NCI-H146 treated with DMSO at 0.1 percent for 48 hours (cell line): Measurements from ENCODE around the gene JMJD7.

ENCODE experiments used
- DNase-seq: peaks from one replicate; lab custom pipeline; 2025; ENCODE audit not compliant: unreplicated experiment; lab: John Stamatoyannopoulos, UW

The JMJD7 gene

DNA sequence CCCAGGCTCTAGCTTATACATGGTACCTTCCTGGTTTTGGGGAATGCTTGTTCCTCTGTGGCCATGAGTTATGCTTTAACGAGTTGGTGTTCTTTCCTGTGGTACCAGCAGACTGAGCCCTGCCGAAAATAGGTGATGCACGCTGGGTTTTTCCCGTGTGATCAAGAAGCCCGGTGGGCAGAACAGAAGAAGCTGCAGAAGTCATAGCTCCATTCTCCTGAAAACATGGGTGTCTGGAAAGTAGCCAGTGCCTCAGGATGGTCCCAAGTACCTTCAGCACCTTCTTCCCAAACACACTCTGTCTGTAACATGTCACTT, 28.4 kb upstream of the JMJD7 start:
- no peak for DNase-seq

DNA sequence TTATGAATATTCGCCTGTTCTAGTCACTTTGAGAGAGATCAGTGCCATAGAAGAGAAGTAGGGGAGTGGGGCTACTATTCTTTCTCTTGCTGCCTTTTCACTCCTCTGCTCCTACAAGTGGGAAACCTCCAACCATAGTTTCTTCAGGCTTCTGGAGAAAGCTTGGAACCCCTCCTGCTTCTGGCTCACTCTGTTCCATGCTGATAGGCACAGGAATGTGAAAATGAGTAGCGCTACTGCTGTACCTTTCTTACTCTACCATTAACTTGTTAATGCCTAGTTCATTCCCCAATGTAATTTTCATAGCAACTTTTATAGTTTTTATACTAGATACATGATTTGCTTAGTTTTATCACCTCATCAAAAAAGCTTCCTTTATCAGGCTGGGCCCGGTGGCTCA, 26.7 kb upstream of the JMJD7 start:
- no peak for DNase-seq

DNA sequence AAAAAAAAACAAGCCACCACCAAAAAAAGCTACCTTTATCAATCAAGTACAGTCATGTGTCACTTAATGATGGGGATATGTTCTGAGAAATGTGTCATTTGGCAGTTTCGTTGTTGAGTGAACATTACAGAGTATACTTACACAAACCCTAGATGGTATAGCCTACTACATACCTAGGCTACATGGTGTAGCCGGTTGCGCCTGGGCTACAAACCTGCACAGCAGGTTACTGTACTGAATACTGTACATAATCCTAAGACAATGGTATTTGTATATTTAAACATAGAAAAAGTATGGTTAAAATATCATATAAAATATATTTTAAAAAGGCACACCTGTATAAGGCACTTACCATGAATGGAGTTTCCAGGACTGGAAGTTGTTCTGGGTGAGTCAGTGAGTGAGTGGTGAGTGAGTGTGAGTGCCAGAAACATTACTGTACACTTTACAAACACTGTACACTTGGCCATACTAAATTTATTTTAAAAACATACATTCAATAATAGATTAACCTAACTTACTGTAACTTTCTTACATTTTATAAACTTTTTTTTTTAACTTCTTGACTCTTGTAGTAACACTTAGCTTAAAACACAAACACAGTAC, 25.9 kb upstream of the JMJD7 start:
- no peak for DNase-seq

DNA sequence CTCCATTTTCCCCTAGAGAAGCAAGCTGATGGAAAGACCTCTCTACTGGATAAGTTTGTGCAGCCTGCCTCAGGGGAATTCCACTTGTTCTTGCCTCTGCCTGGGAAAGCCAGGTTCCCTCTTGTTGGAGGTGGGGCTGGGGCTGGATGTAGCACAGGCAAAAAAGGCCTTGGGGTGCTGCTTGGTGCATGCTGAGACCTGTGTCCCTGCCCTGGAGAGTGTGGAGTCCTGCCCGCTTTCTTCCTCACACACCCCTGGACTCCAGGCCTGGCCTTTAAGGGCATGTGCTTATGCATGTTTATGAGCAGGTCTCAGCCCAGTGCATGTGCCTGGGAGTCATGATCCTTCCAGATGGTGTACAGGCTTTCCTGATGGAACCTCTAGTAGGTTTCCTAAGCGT, 23.5 kb upstream of the JMJD7 start:
- no peak for DNase-seq

DNA sequence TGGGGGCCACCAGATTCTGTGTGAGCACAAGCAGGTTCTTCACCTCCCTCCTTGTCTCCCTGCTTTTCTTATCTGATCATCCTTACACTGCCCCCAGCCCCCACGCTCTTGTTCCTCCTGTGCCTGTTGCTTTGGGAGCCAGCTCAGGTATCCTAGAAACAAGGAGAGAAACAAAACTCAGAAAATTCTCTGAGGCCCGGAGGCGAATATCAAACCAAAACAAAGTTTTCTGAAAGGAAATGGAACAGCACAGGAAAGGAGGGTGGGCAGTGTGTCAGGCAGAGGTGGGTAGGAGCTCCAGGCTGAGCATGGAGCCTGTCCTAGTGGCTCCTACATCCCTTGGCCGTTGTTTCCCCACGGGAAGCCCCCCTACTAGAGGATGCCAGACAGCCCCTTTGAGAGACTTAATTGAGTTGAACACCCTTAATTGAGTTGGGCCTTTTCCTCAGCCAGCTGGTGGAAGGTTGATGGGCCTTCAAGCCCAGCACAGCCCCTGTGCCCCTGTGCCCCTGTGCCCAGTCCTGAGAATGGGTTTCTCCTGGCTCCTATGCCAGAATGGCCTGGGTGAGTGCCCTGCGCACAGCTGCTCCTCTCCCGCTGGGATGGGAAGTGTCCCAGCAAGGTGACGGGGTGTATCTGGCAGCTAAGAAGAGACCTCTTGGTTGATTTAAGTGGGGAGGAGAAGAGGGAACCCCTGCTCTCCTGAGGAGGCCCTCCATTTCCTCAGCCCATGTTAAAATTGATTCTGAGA, 22.8 kb upstream of the JMJD7 start:
- no peak for DNase-seq

DNA sequence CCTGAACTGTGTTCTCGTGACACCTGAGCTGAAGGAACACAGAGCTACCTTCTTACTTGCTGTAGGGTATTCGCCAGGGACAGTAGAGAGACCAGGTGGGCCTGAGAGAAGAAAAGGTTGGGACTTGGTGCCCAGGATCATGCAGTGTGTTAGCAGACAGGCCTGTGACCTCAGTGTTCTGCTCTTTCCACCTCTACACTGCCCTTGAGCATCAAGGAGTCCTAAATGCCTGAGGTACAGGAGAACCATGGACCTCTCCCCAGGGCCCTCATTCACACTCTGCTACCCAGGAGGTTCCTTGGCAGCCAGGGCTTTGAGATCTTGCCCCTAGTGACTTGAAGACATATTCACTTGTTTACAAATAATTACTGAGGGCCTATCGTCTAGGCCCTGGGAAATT, 22.2 kb upstream of the JMJD7 start:
- no peak for DNase-seq

DNA sequence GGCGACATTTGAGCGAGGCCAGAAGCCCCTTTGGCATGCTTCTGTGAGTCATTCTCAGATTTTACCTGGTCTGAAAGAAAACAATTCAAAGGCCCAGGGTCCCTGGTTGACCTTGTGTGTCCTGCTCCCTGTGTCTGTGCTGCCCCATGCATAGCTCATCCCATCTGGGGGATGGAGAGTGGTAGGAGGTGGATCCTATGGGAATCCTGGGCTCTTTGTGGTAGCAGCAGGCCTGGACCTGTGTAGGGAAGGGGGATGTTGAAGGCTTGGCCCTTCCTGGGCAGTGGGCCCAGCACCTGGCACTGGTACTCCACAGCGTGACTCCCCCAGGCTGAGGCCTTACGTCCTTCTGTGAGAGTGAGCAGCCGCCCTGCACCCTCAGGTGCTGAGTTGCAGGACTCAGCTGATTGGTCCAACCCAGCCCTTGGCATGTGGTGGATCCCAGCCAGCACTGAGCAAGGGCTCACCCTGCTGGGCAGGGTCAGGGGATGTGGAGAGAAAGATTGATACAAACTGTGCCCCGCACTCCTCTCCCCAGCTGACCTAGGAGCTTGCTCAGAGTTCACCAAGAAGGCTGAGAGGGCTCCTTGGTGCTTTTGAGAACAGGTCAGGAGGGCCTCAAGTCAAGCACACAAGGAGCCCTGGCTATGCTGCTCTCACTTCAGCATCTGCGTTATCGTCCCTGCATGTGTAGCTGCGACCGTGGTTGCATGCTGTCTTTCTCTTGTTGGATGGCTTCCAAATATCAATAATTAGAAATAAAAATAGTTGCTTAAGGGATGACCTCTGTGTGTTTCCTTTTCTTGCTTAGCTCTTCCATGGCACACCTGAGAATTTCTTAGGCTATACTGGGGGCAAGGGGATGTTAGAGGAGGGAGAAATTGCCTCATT, 21.4 kb upstream of the JMJD7 start:
- DNase-seq: no peak

DNA sequence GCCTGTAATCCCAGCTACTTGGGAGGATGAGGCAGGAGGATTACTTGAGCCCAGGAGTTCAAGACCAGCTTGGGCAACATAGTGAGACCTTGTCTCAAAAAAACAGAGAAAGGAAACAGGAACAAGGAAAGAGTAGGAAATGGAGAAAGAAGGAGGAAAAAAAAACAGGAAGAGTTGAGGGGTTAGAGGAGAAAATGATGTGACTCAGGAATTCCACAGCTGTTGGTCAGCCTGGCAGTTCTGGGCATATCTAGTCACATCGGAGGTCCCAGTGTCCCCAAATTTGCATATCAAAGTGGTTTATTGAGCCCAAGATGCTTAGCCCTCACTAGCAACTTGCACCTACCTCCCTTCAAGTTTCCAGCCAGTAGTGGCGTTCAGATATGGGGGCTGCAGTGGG, 18.8 kb upstream of the JMJD7 start:
- DNase-seq: no peak

DNA sequence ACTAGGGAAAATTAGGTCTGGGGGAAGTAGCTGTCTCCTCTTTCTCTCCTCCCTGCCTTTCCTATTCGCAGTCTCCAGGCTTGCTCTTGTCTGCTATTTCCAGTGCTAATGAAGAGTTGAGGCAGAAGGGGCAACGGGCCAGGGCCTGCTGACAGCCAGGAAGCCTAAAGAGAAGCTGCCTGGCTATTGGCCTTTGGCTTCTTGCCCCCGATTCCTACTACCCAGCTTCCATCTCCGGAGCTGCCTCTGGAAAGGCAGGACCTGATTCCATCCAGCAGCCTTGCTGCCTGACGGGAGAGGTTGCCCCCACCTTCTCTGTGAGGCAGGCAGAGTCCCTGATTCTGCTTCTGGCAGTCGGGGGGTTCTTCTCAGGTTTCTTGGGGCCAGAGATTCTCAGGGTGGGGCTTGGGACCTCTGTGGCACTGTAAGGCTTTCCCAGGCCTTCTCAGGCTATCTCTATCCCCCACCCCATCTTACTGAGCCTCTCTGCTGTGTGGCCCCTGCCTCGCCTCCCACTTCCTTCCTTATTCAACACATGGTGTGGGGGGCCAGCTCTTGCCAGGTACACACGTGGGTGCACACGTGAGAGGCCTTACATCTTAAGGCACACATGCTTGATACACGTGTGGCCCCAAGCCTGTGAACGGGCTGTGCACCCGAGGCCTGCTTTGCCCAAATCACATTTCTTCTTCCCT, 18.2 kb upstream of the JMJD7 start:
- no peak for DNase-seq

DNA sequence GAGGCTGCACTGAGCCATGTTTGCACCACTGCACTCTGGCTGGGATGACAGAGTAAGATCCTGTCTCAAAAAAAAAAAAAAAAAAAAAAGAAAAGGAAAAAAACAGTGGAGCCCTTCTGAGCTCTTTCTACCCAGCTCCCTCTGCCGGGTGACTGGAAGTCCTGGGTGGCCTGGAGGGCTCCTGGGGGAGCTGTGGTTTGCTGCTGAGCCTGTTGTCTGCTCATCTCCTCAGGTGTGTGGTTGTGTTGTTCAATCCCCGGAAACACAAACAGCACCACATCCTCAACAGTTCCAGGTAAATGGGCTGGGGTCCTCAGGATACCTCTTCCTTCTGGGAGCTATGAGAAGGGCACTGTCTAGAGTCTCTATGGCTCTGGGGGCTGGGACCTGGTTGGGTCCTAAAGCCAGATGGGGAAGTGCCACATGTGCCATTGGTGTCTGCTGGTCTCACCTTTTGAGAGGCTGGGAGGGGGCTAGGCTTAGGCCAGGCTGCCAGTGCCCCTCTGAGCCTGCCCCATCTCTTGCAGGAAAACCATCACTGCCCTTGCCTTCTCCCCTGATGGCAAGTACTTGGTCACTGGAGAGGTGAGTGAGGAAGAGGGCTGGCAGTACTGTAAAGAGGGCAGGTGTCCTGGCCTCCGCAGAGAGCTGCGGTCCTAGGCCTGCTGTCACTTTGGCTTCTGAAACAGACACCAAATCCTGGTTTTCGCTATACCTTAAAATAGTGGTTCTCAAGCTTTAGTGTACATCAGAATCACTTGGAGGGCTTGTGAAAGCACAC, 17.1 kb upstream of the JMJD7 start:
- no peak for DNase-seq

DNA sequence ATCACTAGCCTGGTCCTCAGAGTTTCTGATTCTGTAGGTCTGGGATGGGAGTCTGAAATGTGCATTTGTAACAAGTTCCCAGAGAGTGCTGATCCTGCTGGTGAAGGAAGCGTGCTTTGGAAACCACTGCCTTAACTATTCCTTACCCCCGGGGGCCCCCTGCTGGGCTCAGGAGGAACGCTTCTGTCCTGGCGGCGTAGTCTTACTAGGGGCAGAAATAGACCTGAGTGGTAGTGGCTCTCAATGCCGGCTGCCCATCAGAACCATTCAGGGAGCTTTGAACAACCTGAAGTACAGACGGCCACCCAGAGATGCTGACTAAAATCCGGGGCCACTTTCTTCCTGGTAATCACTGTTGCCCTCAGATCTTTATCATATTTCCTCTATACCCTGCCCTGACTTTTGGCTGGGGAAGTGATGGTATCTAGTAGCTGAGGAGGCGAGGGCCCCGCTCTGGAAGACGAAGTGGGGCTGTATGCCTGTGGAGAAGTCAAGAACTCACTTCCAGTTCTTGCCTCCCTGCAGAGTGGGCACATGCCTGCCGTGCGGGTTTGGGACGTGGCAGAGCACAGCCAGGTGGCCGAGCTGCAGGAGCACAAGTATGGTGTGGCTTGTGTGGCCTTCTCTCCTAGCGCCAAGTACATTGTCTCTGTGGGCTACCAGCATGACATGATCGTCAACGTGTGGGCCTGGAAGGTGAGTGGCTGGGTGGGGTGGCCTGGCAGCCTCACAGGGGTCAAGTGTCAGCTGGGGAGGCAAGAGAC, 16.3 kb upstream of the JMJD7 start:
- DNase-seq: peak; percentile 0

DNA sequence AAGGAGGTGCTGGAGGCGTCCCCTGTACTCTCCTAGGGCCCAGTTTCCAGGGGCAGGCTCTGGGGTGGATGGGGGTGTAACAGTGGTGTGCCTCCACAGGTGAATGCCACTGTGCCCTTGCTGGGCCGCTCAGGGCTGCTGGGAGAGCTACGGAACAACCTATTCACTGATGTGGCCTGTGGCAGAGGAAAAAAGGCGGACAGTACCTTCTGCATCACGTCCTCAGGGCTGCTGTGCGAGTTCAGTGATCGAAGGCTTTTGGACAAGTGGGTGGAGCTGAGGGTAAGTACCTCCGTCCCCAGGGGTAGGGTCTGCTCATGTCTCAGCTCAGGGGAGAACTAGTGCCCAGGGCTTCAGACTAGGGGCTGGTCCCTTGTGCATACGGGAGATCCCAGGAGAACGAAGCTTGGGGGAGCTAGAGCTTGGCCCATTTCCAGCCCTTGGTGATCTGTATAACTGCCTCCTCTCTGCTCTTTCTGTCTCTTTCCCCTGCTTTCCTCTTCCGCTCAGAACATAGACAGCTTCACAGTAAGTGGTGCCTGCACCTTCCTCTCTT, 15.0 kb upstream of the JMJD7 start:
- no peak for DNase-seq

DNA sequence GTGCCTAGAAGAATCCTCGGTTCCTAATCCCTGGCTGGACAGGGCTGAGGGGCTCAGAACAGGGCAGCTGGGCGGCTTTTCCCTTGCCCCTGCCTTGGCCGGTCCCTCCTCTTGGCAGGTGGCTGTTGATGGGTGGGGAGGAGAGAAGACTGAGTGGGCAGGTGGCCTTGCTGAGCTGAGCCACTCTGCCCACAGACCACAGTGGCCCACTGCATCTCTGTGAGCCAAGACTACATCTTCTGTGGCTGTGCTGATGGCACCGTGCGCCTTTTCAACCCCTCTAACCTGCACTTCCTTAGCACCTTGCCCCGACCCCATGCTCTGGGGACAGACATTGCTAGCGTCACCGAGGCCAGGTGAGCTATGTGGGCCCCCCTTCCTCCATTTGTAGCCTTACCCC, 14.5 kb upstream of the JMJD7 start:
- no peak for DNase-seq

DNA sequence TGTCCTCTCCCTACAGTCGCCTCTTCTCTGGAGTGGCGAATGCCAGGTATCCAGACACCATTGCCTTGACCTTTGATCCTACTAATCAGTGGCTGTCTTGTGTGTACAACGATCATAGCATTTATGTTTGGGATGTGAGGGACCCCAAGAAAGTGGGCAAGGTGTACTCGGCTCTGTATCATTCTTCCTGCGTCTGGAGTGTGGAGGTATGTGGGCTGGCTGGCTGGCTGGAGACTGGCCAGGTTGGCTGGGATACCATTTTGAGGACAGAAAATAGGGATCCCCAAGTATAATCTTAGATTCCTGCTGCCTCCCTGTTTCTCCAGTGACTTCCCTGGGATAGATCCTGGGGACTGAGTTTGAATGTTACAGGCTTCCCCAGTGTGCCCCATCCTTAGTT, 13.4 kb upstream of the JMJD7 start:
- DNase-seq: no peak

DNA sequence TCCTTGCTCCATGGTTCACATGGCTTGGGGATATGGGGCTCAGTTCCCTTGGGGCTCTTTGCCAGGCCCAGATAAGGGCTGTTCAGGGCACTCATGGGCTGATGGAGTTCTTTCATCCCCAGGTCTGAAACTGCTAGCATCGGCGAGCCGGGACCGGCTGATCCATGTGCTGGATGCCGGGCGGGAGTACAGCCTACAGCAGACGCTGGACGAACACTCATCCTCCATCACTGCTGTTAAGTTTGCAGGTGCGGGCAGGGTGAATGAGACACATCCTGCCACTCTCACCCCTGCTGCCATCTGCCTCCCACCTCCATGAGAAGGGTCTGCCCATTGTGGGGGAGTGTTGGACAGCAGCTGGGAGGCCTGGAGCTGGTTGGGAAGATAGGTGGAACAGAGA, 11.1 kb upstream of the JMJD7 start:
- DNase-seq: no peak

DNA sequence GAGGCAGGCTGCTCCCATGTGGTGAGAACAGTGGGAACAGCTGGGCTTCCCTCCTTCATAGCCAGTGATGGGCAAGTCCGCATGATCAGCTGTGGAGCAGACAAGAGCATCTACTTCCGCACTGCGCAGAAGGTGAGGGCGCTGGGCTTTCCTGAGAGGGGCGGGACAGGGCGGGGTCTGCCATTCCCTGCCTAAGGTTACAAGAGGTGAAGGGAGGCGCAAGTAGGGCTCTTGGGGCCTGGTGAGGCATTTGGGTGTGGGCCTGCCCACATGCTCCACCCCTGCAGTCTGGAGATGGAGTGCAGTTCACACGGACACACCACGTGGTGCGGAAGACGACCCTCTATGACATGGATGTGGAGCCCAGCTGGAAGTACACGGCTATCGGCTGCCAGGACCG, 10.6 kb upstream of the JMJD7 start:
- DNase-seq: no peak

DNA sequence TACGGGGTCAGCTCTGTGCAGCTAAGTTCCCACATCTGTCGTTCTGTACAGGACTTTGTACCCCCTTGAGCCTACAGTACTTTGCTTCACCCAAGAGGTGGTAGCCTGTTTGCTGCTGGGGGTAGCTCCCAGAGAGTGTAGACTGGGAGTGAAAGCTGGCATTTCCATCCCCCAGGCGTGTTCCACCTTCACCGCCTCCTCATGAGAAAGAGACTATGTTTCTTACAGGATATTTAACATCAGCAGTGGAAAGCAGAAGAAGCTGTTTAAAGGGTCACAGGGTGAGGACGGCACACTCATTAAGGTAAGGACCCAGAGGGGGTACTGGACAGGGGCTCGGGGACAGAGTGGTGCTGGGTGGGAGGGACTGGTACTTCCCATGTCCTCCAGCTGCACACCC, 10.1 kb upstream of the JMJD7 start:
- DNase-seq: no peak

DNA sequence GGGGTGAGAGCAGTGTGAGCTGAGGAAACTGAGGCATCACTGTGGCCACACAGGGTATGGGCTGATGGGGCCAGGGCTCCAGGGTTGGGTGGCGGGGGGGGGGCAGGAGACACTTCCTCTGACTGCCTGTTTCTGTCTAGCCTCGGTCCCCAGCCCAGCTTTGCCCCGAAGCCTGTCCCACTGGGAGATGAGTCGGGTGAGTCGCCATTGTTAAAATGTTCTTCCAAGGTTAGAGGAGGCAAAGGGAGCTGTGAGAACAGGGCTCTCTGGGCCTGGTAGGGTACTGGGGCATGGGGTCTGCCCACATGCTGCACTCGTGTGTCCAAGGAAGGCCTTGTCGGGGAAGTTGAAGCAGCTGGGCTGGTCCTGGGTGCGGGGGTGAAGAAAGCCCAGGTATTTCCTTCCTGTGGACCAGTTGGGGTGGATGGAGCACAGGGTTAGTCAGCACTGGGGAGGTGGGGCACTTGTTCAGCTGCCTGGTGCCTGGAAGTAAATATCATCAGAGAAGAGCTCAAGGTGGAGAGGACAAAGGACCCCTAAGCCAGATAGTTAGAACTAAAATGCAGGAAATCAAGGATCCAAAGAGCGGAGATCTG, 8.3 kb upstream of the JMJD7 start:
- DNase-seq: no peak

DNA sequence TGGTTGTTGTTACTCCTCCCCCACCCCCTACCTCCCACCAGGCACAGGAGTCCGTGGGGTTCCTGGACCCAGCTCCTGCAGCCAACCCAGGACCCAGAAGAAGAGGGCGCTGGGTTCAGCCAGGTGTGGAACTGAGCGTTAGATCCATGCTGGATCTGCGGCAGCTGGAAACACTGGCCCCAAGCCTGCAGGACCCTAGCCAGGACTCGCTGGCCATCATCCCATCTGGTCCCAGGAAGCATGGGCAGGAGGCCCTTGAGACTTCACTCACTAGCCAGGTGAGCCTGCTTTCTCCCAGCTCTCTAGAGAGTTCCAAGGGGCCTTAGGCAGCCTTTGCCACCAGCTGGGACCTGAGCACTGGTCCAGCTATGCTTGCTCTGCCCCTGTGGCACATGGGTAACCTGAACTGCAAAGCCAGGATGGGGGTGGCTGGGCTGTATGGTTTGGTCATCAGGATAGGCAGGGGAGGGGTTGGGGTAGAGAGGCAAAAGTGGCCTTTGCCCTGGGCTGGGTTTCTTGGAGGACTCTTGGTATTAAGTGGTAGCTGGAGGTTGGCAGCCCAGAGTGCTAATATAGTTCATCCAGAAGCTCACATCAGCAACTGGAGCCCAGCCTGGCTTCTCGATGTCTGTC, 7.0 kb upstream of the JMJD7 start:
- no peak for DNase-seq
